MM.1S (cell line): ENCODE data around the gene GLOD5.

Experiments
- DNase-seq: peaks from one replicate; pipeline ENCODE4 v3.0.0-alpha.2; 2015
- H2AFZ ChIP-seq: fragments of 300-600 bp; sonication (generic); 2 replicates; pipeline ENCODE4 v1.6.0; 2016; ENCODE audit warnings: antibody characterized with exemption, low read length
- H3F3A ChIP-seq: fragments of 300-600 bp; sonication (generic); 2 replicates; pipeline ENCODE4 v1.6.1; 2016; ENCODE audit warnings: mild to moderate bottlenecking, antibody characterized with exemption, low read length, moderate library complexity, mixed read lengths; ENCODE audit not compliant: insufficient read depth
- H3K27ac ChIP-seq: fragments of 300-600 bp; sonication (generic); 2 replicates; pipeline ENCODE4 v1.5.1; 2016; ENCODE audit warnings: mild to moderate bottlenecking, low read length
- H3K27me3 ChIP-seq: fragments of 300-600 bp; sonication (generic); replicated peaks from 2 replicates; pipeline ENCODE4 v1.6.0; 2016; ENCODE audit warnings: low read length; ENCODE audit not compliant: insufficient read depth
- H3K36me3 ChIP-seq: fragments of 300-600 bp; sonication (generic); replicated peaks from 2 replicates; pipeline ENCODE4 v1.6.1; 2016; ENCODE audit warnings: mild to moderate bottlenecking, low read length, mixed read lengths; ENCODE audit not compliant: insufficient read depth
- H3K4me1 ChIP-seq: fragments of 300-600 bp; sonication (generic); 2 replicates; pipeline ENCODE4 v1.6.1; 2016; ENCODE audit warnings: low read length, mixed read lengths
- H3K4me2 ChIP-seq: fragments of 300-600 bp; sonication (generic); 2 replicates; pipeline ENCODE4 v1.6.0; 2016; ENCODE audit warnings: low read depth, low read length
- H3K4me3 ChIP-seq: fragments of 300-600 bp; sonication (generic); 2 replicates; pipeline ENCODE4 v1.5.1; 2016; ENCODE audit warnings: low read length, mixed read lengths
- H3K79me2 ChIP-seq: fragments of 300-600 bp; sonication (generic); 2 replicates; pipeline ENCODE4 v1.6.1; 2016; ENCODE audit warnings: mixed run types, low read length, mixed read lengths
- H3K9ac ChIP-seq: fragments of 300-600 bp; sonication (generic); 2 replicates; pipeline ENCODE4 v1.6.1; 2016; ENCODE audit warnings: low read length, mixed read lengths
- H3K9me2 ChIP-seq: fragments of 300-600 bp; sonication (generic); replicated peaks from 2 replicates; pipeline ENCODE4 v1.6.1; 2016; ENCODE audit warnings: mild to moderate bottlenecking, low read length, mixed read lengths; ENCODE audit not compliant: insufficient read depth
- H3K9me3 ChIP-seq: fragments of 300-600 bp; sonication (generic); replicated peaks from 2 replicates; pipeline ENCODE4 v1.6.1; 2016; ENCODE audit warnings: mild to moderate bottlenecking, low read length, mixed read lengths; ENCODE audit not compliant: insufficient read depth
- H4K20me1 ChIP-seq: fragments of 300-600 bp; sonication (generic); 2 replicates; pipeline ENCODE4 v1.6.1; 2016; ENCODE audit warnings: mild to moderate bottlenecking, low read length, moderate library complexity, mixed read lengths; ENCODE audit not compliant: insufficient read depth
- EZH2 ChIP-seq: fragments of 300-600 bp; sonication (generic); optimal IDR thresholded peaks from 2 replicates; pipeline ENCODE3; 2017; ENCODE audit warnings: low read depth, mild to moderate bottlenecking, antibody characterized with exemption, low read length, mixed read lengths
- EZH2phosphoT487 ChIP-seq: fragments of 300-600 bp; sonication (generic); IDR thresholded peaks from 2 replicates; pipeline ENCODE4 v1.6.1; 2018; ENCODE audit warnings: antibody characterized with exemption, low read length
- TF ChIP-seq, protein P1 (sequence below): fragments of 300-600 bp; sonication (generic); IDR thresholded peaks from 2 replicates; pipeline ENCODE4 v1.5.1; 2016; ENCODE audit warnings: antibody characterized with exemption, low read length, mixed read lengths

GLOD5 gene

DNA sequence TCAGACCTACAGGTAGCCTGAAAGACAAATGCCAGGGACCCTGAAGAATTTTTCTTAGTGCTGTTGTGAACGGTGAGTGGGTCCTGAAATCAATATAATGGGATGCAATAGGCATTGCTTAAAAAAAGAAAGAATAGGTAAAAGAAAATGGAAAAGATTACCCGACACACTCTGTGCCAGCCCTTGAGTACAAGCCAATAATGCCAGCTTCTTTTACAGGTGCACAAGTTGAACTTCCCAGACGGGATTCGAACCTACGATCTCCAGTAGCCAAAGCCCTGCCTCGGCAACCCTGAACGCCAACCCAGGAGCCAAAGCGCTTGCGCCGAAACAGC lies 24.7 kb upstream of the GLOD5 start:
- H3K4me1 ChIP-seq, result peaks cover 5% of the 10 kb centered on the region
- no peaks in the 10 kb centered on the region for H3K9me3 ChIP-seq
- H3K79me2 ChIP-seq, result no peaks in the 10 kb centered on the region
- H3F3A ChIP-seq, result no peaks in the 10 kb centered on the region
- H3K4me3 ChIP-seq, result peak overlapping the region; percentile 57; the same call in 1 of the 2 replicates
- no peaks in the 10 kb centered on the region for H3K9me2 ChIP-seq
- DNase-seq, result no peak
- peak overlapping the region; percentile 45; the same call in 1 of the 2 replicates for H3K9ac ChIP-seq
- H4K20me1 ChIP-seq, result no peaks in the 10 kb centered on the region
- TF ChIP-seq EZH2phosphoT487 (no peak), EZH2 (no peak)
- TF ChIP-seq, protein P1, sequence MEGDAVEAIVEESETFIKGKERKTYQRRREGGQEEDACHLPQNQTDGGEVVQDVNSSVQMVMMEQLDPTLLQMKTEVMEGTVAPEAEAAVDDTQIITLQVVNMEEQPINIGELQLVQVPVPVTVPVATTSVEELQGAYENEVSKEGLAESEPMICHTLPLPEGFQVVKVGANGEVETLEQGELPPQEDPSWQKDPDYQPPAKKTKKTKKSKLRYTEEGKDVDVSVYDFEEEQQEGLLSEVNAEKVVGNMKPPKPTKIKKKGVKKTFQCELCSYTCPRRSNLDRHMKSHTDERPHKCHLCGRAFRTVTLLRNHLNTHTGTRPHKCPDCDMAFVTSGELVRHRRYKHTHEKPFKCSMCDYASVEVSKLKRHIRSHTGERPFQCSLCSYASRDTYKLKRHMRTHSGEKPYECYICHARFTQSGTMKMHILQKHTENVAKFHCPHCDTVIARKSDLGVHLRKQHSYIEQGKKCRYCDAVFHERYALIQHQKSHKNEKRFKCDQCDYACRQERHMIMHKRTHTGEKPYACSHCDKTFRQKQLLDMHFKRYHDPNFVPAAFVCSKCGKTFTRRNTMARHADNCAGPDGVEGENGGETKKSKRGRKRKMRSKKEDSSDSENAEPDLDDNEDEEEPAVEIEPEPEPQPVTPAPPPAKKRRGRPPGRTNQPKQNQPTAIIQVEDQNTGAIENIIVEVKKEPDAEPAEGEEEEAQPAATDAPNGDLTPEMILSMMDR, result no peak
- no peaks in the 10 kb centered on the region for H3K27me3 ChIP-seq
- H3K36me3 ChIP-seq, result no peaks in the 10 kb centered on the region
- peak overlapping the region; percentile 72 for H3K4me2 ChIP-seq
- no peak overlapping the region for H3K27ac ChIP-seq
- peak overlapping the region; percentile 89 for H2AFZ ChIP-seq

DNA sequence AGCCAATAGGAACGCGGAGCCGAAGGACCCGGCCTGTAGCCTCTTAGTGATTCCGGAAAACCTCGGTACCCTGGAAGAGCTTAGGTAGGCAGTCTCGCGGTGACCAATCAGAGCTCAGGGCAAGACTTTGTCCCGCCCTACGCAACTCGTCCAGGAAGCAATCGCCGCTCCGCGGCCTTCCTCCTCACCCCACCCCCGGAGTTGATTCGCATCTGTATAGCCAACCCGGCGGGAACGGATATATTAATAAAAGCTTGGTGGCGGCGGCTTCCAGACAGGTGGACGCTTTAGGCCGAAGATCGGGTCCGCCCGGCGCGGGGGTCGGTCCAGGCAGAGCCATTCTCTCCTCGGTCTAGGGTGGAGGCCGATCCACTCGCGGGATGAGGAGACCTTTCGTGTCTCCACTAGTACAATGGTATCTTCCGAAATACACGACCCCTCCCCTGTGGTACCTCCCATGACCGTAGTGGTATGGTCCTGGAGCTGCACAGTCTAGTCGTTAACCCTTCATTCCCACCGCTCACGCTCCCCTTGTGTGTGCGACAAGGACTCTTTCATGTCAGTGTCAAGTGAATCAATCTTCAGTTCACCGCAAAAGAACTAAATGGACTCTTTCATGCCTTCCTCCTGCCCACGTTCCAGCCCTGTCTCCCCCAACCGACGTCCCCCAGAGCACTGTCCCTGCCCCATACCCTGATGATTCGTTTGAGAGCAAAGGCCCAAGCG lies 24.2 kb upstream of the GLOD5 start:
- Histone ChIP-seq H3F3A (no peaks in the 10 kb centered on the region), H4K20me1 (no peaks in the 10 kb centered on the region), H3K27ac (peak overlapping the region; percentile 77), H3K9ac (peak overlapping the region; percentile 78), H3K9me3 (no peaks in the 10 kb centered on the region), H3K27me3 (no peaks in the 10 kb centered on the region), H3K4me2 (peak overlapping the region; percentile 60), H3K4me3 (peak overlapping the region; percentile 63), H3K79me2 (no peaks in the 10 kb centered on the region), H3K9me2 (no peaks in the 10 kb centered on the region), H2AFZ (peak overlapping the region; percentile 58), H3K4me1 (peaks cover 5% of the 10 kb centered on the region), H3K36me3 (no peaks in the 10 kb centered on the region)
- peak; percentile 96 for DNase-seq
- TF ChIP-seq, protein P1, result no peak
- TF ChIP-seq EZH2 (no peak), EZH2phosphoT487 (no peak)

DNA sequence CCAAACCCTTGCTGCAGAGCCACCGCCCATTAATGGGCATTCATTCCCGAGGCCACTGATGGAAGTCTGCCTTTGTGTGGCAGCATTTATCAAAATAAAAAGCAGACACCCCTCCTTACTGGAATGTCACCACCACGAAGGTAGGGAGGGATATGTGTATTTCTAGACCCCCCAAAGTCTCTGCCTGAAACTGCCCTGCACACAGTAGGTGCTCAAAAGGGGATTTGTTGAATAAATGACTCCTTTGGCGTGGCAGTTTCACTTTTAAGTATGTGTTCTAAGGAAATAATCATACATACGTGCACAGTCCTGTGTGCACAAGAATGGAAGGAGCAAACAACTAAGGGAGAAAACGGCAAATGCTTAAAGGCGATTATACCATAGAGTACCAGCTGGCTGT lies 23.6 kb upstream of the GLOD5 start:
- peak overlapping the region; percentile 63 for H3K4me3 ChIP-seq
- H4K20me1 ChIP-seq, result no peaks in the 10 kb centered on the region
- H3K4me2 ChIP-seq, result peak overlapping the region; percentile 60
- H3K9me3 ChIP-seq, result no peaks in the 10 kb centered on the region
- H3K27ac ChIP-seq, result peak overlapping the region; percentile 77; the same call in 1 of the 2 replicates
- H3K79me2 ChIP-seq, result no peaks in the 10 kb centered on the region
- no peaks in the 10 kb centered on the region for H3K36me3 ChIP-seq
- TF ChIP-seq EZH2 (no peak), EZH2phosphoT487 (no peak)
- TF ChIP-seq, protein P1, result no peak
- H2AFZ ChIP-seq, result peak overlapping the region; percentile 58
- H3F3A ChIP-seq, result no peaks in the 10 kb centered on the region
- no peaks in the 10 kb centered on the region for H3K27me3 ChIP-seq
- H3K9me2 ChIP-seq, result no peaks in the 10 kb centered on the region
- no peak for DNase-seq
- H3K4me1 ChIP-seq, result peaks cover 5% of the 10 kb centered on the region
- peak overlapping the region; percentile 78 for H3K9ac ChIP-seq
